Dermis microvascular lymphatic vessel endothelial cell (primary cell): ENCODE results near the gene GLP2R. TPM values are rescaled to one million over a fixed set of nuclear protein-coding genes. Genes with fewer than 3 reads are reported as not detected.
"Not testable (repeated sequence)": the region's sequence is repeated elsewhere in the genome, so short reads cannot be mapped to it uniquely, and the experiment has no call there.

Source experiments
- DNase-seq, 2 donors: peaks; one replicate each; pipeline versions ENCODE4 v3.0.0 to v3.0.0-alpha.2; 2010; ENCODE audit warnings: low read depth in 2 of 2
- total RNA-seq: library from RNA; depleted of rRNA; stranded (reverse); fragments of >200 nt; gene quantifications from 2 replicates; pipeline ENCODE4 v1.2.1, GENCODE V29; 2014

GLP2R gene, protein sequence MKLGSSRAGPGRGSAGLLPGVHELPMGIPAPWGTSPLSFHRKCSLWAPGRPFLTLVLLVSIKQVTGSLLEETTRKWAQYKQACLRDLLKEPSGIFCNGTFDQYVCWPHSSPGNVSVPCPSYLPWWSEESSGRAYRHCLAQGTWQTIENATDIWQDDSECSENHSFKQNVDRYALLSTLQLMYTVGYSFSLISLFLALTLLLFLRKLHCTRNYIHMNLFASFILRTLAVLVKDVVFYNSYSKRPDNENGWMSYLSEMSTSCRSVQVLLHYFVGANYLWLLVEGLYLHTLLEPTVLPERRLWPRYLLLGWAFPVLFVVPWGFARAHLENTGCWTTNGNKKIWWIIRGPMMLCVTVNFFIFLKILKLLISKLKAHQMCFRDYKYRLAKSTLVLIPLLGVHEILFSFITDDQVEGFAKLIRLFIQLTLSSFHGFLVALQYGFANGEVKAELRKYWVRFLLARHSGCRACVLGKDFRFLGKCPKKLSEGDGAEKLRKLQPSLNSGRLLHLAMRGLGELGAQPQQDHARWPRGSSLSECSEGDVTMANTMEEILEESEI
- total RNA-seq, result under 0.01 TPM in 1 of 2 replicates, not detected in the other

DNA sequence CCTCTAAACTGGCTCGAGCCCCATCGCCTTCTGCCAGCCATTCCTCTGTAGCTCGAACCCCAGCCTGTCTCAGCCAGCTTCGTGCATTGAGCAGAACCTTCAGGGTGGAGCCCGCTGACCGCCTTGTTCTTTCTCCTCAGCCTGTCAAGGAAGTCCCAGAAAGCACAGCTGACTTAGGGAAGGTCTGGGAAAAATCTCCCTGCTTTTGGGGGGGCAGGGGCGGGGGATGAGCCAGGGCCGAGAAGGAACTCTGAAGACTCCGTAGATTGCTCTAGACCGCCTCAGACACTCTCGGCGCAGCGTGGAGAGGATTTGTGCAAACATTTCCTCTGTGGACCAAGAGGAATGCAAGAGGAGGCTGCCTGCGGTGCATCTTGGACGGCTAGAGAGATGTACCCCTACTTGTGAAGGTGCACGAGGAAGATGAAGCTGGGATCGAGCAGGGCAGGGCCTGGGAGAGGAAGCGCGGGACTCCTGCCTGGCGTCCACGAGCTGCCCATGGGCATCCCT, at the start of gene GLP2R:
Gene GLP2R, plus strand, starts transcription at position 284 of the 510 bp plus-strand sequence. Its CDS starts 140 bp downstream, at position 424.
- DNase-seq, result no peak

DNA sequence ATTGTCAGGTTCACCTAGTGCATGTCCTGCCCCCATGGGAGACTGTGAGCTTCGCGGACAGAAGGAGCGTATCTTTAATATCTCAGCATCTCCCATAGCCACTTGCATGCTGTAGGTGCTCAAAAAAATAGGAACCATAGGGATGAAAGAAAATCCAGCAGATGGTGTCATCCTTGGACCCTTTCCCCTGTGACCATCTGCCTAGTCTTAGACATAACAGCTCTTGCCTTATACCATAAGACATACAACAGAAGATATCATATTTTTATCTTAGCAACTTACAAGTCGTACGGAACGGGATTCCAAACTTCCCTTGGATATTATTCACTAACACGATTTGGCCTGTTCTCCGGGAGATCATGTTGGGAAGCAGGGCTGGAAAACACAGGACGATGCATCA, 48.8 kb upstream of the GLP2R start:
- no peak for DNase-seq

DNA sequence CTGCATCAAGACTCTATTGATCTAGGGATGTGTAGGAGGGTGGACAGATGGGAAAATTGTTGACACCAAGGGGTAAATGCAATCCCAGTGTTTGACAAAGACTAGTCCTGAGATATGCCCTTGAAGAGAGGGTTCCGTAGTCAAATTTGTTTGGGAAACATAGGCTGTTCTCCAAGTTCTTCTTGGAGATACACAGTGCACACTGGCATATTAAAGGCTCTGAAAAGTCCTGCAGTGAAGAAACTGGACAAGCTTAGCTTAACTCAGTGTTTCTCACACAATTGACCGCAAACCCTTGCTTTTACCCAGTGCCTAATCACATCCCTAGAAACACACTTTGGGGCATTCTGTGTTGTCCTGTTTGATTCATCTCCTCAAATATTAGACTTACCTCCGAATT, 45.2 kb upstream of the GLP2R start:
- no peak for DNase-seq

DNA sequence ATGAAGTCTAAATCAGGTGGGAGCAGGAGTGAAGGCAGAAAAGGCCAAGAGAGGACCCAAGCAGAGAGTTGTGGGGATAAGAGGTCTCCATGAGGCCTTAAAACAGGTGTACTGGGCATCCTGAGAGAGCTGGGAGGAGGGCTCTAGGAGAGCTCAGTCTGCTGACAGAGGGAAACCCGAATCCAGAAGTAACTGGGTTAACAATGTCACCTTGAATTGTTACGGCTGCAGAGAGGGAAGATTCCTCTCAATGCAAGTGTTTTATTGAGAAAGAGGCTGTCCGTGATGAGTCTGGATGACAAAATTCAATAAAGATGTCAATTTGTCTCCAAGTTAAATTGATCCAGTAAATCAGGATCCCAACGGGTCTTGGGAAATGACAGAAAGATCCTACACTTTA, 42.7 kb upstream of the GLP2R start:
- DNase-seq, result no peak

DNA sequence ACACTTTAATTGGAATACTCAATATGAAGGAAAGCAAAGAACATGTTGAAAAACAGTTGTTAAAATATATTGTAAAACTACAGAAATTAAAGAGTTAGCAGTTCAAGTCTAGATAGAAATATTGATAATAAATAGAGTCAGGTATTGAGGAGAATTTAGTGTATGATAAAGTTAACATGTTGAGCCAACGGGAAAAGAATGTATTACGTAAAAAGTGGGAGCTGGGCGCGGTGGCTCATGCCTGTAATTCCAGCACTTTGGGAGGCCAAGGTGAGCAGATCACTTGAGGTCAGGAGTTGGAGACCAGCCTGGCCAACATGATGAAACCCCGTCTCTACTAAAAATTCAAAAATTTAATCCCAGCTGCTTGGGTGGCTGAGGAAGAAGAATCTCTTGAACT, 42.3 kb upstream of the GLP2R start:
- DNase-seq, result not testable (repeated sequence)

DNA sequence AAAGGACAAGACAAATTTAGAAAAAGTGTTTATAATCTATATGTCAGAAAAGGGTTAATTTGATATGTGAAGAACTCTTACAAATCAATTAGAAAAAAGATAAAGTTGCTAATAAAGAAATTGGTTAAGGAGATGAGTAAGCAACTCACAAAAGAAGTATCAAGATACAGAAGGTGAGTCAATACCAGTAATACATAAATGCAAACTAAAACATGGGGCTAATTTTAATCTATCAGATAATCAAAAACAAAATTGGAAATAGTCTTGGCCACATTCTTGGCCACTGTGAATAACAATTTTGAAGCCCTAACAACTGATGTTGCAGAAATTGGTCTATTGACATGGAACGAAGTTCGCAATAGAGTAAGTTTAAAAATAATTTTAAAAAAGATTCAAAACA, 41.2 kb upstream of the GLP2R start:
- no peak for DNase-seq

DNA sequence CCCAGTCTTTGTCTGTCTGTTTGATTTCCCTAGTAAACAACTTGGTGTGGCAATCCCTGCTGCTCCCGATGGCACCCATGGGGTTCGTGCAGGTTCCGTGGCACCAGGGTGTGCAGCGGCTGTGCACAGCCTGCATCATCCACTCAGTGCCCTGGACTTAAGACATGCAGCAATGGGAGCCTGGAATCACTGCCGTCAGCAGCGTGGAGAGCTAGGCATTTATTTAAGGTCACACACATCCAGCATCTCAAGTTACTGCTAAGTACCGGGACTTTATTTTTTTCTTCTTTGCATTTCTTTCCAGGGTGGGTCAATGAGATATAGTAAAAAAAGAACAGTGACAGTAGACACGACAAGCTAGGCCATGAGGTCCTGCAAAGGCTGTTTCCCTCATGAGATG, 37.1 kb upstream of the GLP2R start:
- DNase-seq, result no peak

DNA sequence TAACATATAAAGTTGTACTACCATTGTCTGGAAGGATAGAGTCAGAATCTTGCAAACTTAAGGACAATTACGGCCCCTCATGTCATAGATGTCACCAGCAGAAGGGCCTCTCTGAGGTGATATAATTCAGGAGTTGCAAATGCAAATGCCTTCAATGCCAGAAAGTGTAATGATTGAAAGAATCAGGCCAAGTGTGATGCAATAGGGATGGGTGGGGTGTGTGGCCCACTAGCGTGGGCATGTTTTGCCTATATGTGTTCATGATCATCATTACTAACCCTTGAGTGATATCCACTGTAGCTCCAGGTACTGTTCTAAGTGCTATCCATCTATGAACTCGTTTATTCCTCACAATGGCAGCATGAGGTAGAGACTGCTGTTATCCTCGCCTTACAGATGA, 35.4 kb upstream of the GLP2R start:
- no peak for DNase-seq

DNA sequence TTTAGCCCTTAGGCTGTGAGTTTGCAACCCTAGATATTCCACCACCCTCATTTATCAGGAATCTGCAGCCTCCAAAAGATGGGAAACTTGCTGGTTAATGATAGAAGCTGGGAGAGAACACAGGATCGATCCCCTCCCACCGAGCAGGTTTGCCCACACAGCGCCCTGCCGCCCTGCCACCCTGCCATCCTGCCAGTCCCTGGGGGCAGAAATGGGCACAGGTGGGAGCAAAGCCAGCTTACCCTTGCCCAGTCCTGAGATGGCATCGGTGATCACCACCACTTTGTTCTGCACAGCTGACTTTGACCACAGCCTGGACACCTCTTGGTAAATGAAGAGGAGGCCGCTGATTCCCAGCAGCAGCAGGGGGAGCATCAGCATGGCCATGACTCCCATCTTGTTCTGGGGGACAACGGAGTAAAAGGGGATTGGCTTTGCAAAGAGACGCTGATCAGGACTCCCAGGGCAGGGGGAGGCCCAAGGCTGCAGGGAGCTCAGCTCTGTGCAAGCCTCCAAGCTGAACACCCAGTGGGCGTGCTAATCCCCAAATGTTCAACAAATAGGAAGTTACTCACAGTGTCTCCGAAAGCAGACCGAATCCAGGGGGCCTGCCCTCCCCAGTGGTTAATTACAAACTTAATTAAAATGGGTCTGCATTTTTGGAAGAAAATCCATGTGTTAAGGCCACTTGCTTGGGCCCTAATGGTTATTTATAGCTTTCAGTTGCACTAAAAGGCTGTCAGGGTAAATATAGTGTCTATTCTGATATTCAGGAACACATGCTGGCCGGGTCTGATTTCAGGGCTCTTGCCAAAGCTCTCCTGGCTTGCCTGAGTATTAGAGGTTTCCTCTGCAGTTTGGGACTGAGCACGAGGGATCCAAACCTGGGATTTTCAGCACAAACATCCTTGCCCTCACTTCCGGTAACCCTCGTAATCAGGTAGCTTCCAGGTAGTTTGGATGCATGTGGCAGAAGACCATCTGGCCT, 34.5 kb upstream of the GLP2R start, which contains the start of gene DHRS7C:
Gene DHRS7C, minus strand, starts transcription at position 704 of the 988 bp plus-strand sequence. Its CDS starts 308 bp downstream, at position 396.
- no peak for DNase-seq

DNA sequence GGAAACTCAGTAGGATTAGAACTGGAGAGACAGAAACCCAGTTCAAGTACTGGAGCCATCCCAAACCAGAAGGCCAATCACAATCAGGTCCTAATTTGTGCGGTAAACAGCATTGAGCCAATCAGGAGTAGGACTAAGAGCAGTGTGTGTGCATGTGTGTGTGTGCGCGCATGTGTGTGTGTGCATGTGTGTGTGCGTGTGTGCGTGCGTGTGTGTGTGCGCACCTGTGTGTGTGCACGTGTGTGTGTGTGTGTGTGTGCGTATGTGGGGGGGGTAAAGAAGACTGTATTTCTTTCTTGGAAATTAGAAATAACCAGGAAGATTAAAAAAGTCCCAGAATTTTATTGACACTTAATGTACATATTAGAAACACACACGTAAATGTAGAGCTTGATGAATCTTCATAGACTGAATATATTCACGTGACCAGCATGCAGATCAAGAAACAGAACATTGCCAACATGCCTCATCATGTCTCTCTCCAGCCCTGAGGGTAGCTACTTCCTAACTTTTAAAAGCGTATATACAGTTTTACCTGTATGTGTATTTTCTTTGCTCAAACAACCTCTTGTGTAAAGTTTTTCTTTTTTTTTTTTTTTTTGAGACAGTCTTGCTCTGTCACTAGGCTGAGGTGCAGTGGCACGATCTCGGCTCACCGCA, 33.4 kb upstream of the GLP2R start:
- no peak for DNase-seq

DNA sequence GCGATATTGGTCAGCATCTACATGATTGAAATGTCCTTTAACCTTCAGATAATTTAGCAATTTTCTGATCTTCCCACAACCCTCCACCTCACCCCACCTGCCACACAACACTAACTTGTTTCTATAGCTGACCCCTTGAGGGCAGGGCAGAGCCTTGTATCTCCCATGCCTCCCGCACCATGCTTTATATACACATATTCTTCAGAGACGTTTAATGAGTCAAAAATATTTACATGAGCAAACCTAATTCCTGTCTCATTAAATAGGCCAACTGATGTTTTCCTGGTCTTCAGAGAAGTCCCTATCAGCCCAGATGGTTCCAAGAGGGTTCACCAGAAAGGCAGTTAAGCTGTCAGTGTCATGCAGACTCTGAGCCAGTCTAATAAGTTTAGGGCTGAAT, 27.7 kb upstream of the GLP2R start:
- no peak for DNase-seq

DNA sequence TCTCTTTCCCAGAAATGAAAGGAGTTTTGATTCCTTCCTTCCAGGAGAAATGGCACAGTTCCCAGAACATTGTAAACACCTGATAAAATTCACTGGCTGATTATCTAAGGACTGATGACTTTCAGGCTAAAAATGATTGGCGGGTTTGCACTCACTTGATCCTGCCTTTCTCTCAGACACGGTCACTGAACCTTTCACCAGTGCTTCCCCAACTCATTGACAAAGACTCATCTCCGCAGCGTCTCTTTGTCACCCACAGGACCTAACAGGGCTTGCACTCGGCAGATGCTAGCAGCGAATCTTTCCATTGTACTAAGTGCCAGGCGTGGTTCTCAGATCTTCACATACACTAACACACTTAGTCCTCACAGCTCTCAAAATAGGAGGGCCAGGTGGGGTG, 27.0 kb upstream of the GLP2R start:
- DNase-seq, result no peak

DNA sequence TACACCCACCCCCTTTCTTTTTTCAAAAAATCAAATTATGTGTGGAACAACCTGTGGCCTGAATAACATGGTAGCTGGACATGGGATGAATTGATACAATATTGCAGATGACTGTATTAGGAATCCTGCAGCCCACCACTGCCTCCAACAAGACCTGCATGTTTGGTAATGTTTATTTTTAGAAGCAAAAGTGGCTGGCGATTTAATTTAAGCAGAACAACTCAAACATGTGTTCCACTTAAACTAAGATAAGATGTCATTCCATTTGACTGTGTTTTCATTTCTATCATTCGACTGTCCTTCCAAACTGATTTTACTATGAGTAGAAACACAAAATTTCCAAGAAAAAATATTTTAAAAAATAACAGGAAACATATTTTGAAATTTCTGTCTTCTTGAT, 24.2 kb upstream of the GLP2R start:
- no peak for DNase-seq

DNA sequence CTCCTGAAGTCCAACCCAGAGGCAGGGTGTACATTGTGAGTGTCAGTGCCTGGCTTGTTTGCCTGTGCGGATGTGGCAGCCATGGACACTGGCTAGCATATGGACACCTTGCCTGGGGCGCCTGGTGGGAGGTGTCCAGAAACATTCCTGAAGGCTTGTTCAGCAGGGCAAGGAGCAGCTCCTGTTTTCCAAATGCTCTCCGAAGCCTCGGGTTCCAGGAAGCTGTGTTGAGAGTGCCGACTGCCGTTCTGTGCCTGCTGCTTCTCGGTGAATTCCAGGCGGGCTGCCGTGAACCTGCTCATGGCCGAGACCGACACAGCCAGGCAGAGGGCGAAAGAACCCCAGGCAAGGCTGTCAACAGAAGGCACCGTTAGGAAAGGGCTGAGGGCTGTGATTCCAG, 23.4 kb upstream of the GLP2R start:
- no peak for DNase-seq

DNA sequence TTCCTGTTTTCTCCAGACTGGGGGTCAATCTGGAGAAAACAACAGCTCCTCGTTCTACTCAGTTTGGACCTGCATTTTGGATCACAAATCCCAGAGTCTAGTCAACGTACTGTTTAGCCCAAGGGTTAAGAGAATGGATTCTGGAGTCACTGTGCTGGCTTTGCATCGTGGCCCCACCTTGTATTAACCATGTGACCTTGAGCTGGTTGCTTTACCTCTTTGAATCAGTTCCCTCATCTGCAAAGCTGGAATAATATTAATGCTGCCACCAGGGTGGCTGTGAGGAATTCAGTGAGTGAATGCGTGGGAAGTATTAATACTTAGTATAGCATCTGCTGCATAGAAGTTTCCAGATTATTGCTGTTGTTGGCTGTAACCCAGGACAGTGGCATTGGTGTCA, 23.0 kb upstream of the GLP2R start:
- no peak for DNase-seq

DNA sequence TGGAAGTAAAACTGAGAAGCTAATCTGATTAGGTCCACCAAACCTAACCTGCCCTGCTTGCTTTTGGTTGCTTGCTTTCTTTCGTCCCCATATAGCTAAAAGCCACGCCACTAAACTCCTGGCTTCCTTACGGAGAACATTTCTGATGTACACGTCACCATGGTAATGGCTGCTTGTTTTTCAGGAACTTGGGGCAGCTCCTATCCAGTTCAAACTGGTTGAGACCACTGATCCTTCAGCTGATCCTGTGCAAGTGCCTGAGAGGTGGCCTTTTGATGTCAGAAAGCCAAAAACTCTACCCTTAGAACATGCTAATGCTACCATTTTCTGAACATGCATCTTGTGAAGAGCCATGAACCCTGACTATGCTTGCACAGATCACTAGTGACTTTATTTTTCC, 20.0 kb upstream of the GLP2R start:
- no peak for DNase-seq

DNA sequence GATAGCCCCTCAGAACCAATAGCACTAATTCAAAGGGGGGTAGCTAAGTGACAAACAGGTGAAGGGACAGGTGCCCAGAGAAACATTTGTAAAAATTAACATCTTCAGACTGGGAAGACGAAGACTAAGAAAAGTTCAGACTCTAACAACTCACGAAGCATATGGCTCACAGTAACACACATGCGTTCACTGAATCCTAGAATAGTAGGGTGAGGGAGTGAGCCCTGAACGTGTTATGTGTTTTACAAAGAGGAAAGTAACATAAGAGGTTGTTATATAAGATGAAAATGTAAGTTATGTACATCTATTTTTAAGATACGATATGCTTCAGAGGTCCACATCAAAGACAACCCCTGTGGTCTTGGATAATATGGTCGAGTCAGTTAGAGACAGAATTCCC, 19.0 kb upstream of the GLP2R start:
- DNase-seq, result no peak

DNA sequence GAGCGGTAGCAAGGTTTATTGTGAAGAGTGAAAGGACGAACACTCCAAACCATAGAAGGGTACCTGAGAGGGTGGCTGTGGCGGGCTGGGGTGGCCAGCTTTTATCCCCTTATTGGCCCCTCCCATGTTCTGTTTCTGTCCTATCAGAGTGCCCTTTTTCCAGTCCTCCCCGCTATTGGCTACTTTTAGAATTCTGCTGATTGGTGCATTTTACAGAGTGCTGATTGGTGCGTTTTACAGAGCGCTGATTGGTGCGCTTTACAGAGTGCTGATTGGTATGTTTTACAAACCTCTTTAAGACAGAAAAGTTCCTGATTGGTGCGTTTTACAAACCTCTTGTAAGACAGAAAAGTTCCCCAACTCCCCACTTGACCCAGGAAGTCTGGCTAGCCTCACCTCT, 16.3 kb upstream of the GLP2R start:
- no peak for DNase-seq

DNA sequence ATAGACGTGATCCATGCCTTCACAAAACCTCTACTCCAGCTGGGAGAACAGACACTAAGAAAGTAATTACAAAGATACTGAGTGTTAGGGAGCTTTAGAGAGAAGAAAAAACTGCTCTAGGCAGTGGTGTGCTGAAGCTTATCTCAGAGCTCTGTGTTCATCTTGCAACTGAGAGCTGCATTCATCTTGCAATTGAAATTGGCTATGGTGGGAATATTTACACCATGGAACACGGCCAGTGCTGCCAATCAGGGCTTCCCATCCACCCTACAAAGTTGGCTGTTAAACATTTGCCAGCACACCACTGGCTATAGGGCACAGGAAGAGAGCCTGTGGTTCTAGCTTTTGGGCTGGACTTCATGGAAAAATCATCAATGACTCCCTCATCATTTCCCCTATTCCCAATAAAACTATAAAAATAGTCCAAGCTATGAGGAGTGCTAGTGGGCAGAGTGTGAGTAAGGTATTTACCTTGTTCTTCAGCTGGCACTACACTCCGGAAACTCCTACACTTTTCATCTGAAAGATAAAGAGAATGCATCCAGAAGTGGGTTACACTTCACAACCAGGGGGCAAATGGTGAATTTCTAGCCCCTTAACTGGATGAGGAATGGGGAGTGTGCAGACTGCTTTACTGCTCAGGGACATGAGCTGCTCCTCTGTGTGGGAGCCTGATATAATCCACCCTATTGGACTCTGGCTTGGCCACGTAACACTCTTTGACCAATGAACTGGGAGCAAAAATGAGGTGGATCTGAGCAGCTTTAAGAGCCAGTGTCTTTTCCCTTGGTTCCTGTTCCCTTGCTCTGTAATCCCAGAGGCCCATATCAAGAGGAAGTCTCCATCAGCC, 15.4 kb upstream of the GLP2R start:
- no peak for DNase-seq

DNA sequence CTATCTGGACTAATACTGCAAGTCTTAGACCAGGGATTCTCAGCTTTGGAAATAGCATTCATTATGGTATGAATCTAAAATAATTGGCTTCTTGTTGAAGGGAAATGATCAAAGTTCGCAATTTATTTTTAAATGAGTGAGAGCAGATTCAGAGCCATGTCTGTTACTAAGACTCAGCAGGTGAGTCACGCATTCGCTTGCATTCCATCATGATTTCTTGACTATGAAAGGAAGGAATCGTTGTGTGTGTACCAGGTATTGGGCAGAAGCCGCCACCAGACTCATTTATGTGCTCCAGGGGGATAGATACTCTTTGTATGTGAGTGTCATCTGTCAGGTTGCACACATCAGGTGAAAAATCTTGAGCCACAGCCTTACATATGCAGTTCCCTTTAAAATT, 14.6 kb upstream of the GLP2R start:
- DNase-seq, result no peak
